ENCODE measurements around the gene RAD23A. TPM values are rescaled to one million over a fixed set of nuclear protein-coding genes. Genes with fewer than 3 reads are reported as not detected.
"Not testable (repeated sequence)": the region's sequence is repeated elsewhere in the genome, so short reads cannot be mapped to it uniquely, and the experiment has no call there.

RAD23A gene
- total RNA-seq (2014; rRNA removed; shearing (Covaris generic)) = 180 and 185 TPM in 2 replicates

- peak; percentile 95 for DNase-seq (ENCODE audit: low spot score)
Observed at GRCh38 chr19:12945479-12946091, at the start of gene RAD23A. Gene RAD23A, plus strand, starts transcription at chr19:12945862. Its CDS starts 87 bp downstream, at chr19:12945949.

- no peak for DNase-seq (ENCODE audit: low spot score)
Observed at GRCh38 chr19:12896460-12896859, 49.2 kb upstream of the RAD23A start.

- DNase-seq (ENCODE audit: low spot score) = no peak
Observed at GRCh38 chr19:12899891-12900518, 45.7 kb upstream of the RAD23A start.

GRCh38 chr19:12907166-12907565, 38.5 kb upstream of the RAD23A start:
- DNase-seq (ENCODE audit: low spot score) = no peak

GRCh38 chr19:12912571-12912970, 33.1 kb upstream of the RAD23A start:
- DNase-seq (ENCODE audit: low spot score) = no peak

GRCh38 chr19:12913011-12913561, 32.6 kb upstream of the RAD23A start:
- DNase-seq (ENCODE audit: low spot score) = no peak

- no peak for DNase-seq (ENCODE audit: low spot score)
Observed at GRCh38 chr19:12913851-12914690, 31.6 kb upstream of the RAD23A start.

GRCh38 chr19:12915860-12916259, 29.8 kb upstream of the RAD23A start:
- DNase-seq (ENCODE audit: low spot score) = not testable (repeated sequence)

- no peak for DNase-seq (ENCODE audit: low spot score)
Observed at GRCh38 chr19:12918253-12918652, 27.4 kb upstream of the RAD23A start.

- no peak for DNase-seq (ENCODE audit: low spot score)
Observed at GRCh38 chr19:12921047-12921446, 24.6 kb upstream of the RAD23A start.

- no peak for DNase-seq (ENCODE audit: low spot score)
Observed at GRCh38 chr19:12922959-12923358, 22.7 kb upstream of the RAD23A start.

- no peak for DNase-seq (ENCODE audit: low spot score)
Observed at GRCh38 chr19:12924621-12925310, 20.9 kb upstream of the RAD23A start.

- no peak for DNase-seq (ENCODE audit: low spot score)
Observed at GRCh38 chr19:12930002-12930645, 15.5 kb upstream of the RAD23A start.

GRCh38 chr19:12932392-12933286, 13.0 kb upstream of the RAD23A start:
- DNase-seq (ENCODE audit: low spot score) = no peak

- peak; percentile 88 for DNase-seq (ENCODE audit: low spot score)
Observed at GRCh38 chr19:12933287-12934072, 12.2 kb upstream of the RAD23A start, which contains the start of gene FARSA. Gene FARSA, minus strand, starts transcription at chr19:12933711. Its CDS starts 15 bp downstream, at chr19:12933696.

- no peak for DNase-seq (ENCODE audit: low spot score)
Observed at GRCh38 chr19:12935071-12935470, 10.6 kb upstream of the RAD23A start.

GRCh38 chr19:12936582-12936981, 9.1 kb upstream of the RAD23A start:
- DNase-seq (ENCODE audit: low spot score) = no peak

- DNase-seq (ENCODE audit: low spot score) = peak; percentile 46
Observed at GRCh38 chr19:12937093-12937926, 8.4 kb upstream of the RAD23A start.

Measured in A172 (cell line).